ENCODE data around the gene ZPBP2. TPM values are rescaled to one million over a fixed set of nuclear protein-coding genes. Genes with fewer than 3 reads are reported as not detected.

The ZPBP2 gene
- polyA plus RNA-seq, 1 donor (not counting 4 experiments of a cell fraction or from before 2014, with no cell fraction given), result not detected

DNA sequence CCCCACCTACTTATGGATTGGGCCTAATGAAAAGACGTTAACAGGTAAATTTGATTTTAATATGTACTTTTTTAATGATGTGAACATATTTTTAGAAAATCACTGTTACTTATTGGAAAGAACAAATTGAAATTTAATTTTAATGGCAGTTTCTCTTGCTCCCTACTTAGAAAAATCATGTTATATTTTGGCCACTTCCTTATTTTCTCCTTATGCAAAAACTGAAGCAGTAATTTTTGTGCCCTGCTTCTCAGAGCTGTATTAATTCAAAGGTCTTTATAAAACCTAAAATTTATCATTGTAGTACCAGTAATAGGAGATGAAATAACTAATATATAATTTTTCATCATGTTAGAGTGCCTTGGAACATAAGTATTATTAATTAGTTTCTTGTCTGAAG, 2.8 kb downstream of the ZPBP2 start:
- TF ChIP-seq, protein P1, sequence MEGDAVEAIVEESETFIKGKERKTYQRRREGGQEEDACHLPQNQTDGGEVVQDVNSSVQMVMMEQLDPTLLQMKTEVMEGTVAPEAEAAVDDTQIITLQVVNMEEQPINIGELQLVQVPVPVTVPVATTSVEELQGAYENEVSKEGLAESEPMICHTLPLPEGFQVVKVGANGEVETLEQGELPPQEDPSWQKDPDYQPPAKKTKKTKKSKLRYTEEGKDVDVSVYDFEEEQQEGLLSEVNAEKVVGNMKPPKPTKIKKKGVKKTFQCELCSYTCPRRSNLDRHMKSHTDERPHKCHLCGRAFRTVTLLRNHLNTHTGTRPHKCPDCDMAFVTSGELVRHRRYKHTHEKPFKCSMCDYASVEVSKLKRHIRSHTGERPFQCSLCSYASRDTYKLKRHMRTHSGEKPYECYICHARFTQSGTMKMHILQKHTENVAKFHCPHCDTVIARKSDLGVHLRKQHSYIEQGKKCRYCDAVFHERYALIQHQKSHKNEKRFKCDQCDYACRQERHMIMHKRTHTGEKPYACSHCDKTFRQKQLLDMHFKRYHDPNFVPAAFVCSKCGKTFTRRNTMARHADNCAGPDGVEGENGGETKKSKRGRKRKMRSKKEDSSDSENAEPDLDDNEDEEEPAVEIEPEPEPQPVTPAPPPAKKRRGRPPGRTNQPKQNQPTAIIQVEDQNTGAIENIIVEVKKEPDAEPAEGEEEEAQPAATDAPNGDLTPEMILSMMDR (optimal IDR thresholded peaks at IDR 0.05 in 1 of 3, IDR thresholded peaks at IDR 0.05 in 1 of 3, conservative IDR thresholded peaks at IDR 0.05 in 1 of 3; ENCODE audit: extremely low read depth in 1 of 3, insufficient read depth in 2 of 3, low read length in 3 of 3), result no peak
- TF ChIP-seq EZH2 (IDR thresholded peaks at IDR 0.05; ENCODE audit: low read length), result no peak
- H3K27me3 ChIP-seq (ENCODE audit: control insufficient read depth, extremely low read depth, insufficient read depth, low read length), result peaks cover 25% of the 10 kb centered on the region
- no peak overlapping the region for H3K9ac ChIP-seq (ENCODE audit: control insufficient read depth, extremely low read depth, insufficient read depth, low read length)
- no peaks in the 10 kb centered on the region for H3K9me1 ChIP-seq (ENCODE audit: control insufficient read depth, extremely low read depth, insufficient read depth, low read length)
- no peak overlapping the region for H3K4me3 ChIP-seq (ENCODE audit: control insufficient read depth in 2 of 3, extremely low read depth in 1 of 3, insufficient read depth in 2 of 3, low read depth in 1 of 3, low read length in 3 of 3)
- H3K4me2 ChIP-seq (ENCODE audit: control insufficient read depth, extremely low read depth, insufficient read depth, low read depth, low read length), result no peak overlapping the region
- H3K36me3 ChIP-seq (ENCODE audit: control insufficient read depth in 2 of 2, extremely low read depth in 1 of 2, insufficient read depth in 2 of 2, low read length in 2 of 2), result no peaks in the 10 kb centered on the region
- H3K27ac ChIP-seq (ENCODE audit: control insufficient read depth, insufficient read depth, low read length), result no peak overlapping the region
- dilution Hi-C loops (cut with MboI; ENCODE audit: extremely low pct_ligation_motif_present, low sequenced_read_pairs), result no loop called here
- no peaks in the 10 kb centered on the region for H3K4me1 ChIP-seq (ENCODE audit: control insufficient read depth, extremely low read depth, insufficient read depth, low read length)
- no peaks in the 10 kb centered on the region for H3K9me3 ChIP-seq (ENCODE audit: control insufficient read depth, low read depth, low read length)
- no peak for FAIRE-seq
- no peaks in the 10 kb centered on the region for H4K20me1 ChIP-seq (ENCODE audit: control insufficient read depth, extremely low read depth, insufficient read depth, low read length)
- no peaks in the 10 kb centered on the region for H3K79me2 ChIP-seq (ENCODE audit: control insufficient read depth, insufficient read depth, low read length)
- DNase-seq (ENCODE audit: low read depth, low spot score), result no peak
- no peak overlapping the region for H2AFZ ChIP-seq (ENCODE audit: control insufficient read depth, low read length)

DNA sequence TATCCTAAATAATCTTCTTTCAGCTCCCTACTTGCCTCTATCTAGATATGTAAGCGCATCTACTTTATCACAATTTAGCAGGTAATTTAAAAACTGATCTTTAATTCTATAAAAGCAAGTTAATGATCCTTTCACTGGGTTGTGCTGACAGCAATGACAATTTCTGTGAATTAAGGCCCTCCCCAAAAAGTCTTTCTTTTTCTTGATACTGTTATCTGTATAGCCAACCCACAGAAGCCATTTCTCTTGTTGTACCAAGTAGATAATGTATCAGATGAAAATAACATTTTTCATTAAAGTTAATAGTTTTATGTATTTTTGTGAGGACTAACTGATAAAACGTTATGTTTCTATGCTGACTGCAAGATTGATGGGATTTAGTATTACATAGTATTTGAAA, 3.8 kb downstream of the ZPBP2 start:
- Histone ChIP-seq H3K27ac (ENCODE audit: control insufficient read depth, insufficient read depth, low read length) (no peak overlapping the region), H3K79me2 (ENCODE audit: control insufficient read depth, insufficient read depth, low read length) (no peaks in the 10 kb centered on the region), H3K36me3 (ENCODE audit: control insufficient read depth in 2 of 2, extremely low read depth in 1 of 2, insufficient read depth in 2 of 2, low read length in 2 of 2) (no peaks in the 10 kb centered on the region), H3K9me3 (ENCODE audit: control insufficient read depth, low read depth, low read length) (no peaks in the 10 kb centered on the region), H2AFZ (ENCODE audit: control insufficient read depth, low read length) (no peak overlapping the region), H3K4me1 (ENCODE audit: control insufficient read depth, extremely low read depth, insufficient read depth, low read length) (no peaks in the 10 kb centered on the region), H4K20me1 (ENCODE audit: control insufficient read depth, extremely low read depth, insufficient read depth, low read length) (no peaks in the 10 kb centered on the region), H3K27me3 (ENCODE audit: control insufficient read depth, extremely low read depth, insufficient read depth, low read length) (peaks cover 20% of the 10 kb centered on the region), H3K9me1 (ENCODE audit: control insufficient read depth, extremely low read depth, insufficient read depth, low read length) (no peaks in the 10 kb centered on the region), H3K9ac (ENCODE audit: control insufficient read depth, extremely low read depth, insufficient read depth, low read length) (no peak overlapping the region), H3K4me2 (ENCODE audit: control insufficient read depth, extremely low read depth, insufficient read depth, low read depth, low read length) (no peak overlapping the region), H3K4me3 (ENCODE audit: control insufficient read depth in 2 of 3, extremely low read depth in 1 of 3, insufficient read depth in 2 of 3, low read depth in 1 of 3, low read length in 3 of 3) (no peak overlapping the region)
- no peak for FAIRE-seq
- no peak for TF ChIP-seq EZH2 (IDR thresholded peaks at IDR 0.05; ENCODE audit: low read length)
- TF ChIP-seq, protein P1 (optimal IDR thresholded peaks at IDR 0.05 in 1 of 3, IDR thresholded peaks at IDR 0.05 in 1 of 3, conservative IDR thresholded peaks at IDR 0.05 in 1 of 3; ENCODE audit: extremely low read depth in 1 of 3, insufficient read depth in 2 of 3, low read length in 3 of 3), result no peak
- no peak for DNase-seq (ENCODE audit: low read depth, low spot score)
- dilution Hi-C loops (cut with MboI; ENCODE audit: extremely low pct_ligation_motif_present, low sequenced_read_pairs), result no loop called here

Data from keratinocyte (primary cell).